Measurements from ENCODE around the gene HTRA2.
A peak's percentile ranks its signal among the peaks of the same experiment; 100 is the strongest.

The HTRA2 gene

DNA sequence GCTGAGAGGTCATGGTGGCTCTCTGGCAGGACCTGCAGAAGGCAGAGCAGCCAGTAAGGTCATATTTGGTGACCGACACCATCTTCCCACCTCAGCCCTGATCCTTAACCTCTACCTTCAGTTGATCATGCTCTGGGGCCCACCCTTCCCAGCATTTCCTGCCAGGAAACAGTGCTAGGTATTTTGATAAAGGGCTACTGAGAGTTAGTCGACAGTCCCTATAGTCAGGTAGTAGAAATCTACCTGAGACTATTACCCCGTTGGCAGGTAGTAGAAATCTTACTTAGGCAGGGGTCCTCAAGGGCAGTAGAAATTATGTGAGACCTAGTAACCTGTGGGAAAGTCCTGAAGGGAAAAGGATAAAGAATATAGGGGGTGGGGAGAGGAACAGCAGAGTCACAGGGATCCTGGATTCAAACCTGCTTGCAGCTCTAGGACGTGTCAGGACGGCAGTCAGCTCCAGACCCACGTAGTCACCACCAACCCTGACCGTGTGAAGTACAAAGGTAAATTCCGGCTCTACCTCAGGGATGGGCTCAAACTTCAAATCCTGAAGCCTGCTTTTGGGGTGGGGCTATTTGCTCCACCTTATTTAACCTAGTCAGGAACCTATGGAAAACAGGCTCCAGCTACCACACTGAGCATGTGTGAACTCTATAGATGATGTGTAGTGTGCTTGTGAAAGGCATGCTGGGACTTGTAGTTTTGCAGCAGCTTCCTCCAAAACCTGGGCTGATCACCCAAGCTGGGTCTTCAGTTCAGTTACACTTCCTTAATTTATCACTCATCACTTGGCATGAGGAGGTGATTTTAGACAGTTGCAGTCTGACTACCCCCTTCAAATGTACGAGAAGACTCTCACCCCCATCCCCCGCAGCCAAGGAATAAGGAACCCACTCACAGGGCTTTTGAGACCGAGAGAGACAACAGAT is 3.8 kb upstream of the HTRA2 start, which contains the start of gene DQX1:
TSS of gene DQX1 (minus strand) at position 515 of the 932 bp plus-strand sequence. CDS start at position 13, 502 bp downstream.
- H3K4me3 ChIP-seq (ENCODE audit: low read depth, low read length) = no peak within 1 kb of the TSS
- TF ChIP-seq, protein P1, sequence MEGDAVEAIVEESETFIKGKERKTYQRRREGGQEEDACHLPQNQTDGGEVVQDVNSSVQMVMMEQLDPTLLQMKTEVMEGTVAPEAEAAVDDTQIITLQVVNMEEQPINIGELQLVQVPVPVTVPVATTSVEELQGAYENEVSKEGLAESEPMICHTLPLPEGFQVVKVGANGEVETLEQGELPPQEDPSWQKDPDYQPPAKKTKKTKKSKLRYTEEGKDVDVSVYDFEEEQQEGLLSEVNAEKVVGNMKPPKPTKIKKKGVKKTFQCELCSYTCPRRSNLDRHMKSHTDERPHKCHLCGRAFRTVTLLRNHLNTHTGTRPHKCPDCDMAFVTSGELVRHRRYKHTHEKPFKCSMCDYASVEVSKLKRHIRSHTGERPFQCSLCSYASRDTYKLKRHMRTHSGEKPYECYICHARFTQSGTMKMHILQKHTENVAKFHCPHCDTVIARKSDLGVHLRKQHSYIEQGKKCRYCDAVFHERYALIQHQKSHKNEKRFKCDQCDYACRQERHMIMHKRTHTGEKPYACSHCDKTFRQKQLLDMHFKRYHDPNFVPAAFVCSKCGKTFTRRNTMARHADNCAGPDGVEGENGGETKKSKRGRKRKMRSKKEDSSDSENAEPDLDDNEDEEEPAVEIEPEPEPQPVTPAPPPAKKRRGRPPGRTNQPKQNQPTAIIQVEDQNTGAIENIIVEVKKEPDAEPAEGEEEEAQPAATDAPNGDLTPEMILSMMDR (IDR thresholded peaks at IDR 0.05; ENCODE audit: low read depth, low read length) = no peak

DNA sequence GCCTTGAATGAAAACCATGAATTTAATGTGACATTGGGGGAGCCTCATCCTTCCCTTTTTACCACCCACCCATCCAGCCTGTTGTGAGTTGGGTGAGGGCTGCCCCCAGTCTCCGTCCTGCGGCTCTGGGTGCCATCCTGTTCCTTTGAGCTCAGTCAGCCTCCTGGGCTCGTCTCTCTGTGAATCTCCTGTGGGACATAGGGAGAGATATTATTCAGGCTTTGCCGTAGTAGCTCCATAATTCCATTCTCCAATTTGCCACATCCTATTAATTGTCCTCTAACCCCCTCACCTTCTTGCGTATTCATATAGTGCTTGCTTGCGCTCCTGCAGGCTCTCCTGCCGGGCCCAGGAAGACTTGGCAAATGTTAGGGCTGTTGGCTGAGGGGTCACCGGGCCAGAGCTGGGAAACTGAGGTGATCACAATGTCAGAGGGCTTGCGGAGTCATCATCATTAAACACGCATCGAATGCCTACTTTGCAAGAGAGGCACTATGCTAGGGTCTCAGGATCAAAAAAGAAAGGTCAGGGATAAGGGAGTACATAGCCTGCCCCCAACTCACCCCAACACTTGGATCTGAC is 3.0 kb upstream of the HTRA2 start:
- no peak overlapping the region for H3K4me3 ChIP-seq (ENCODE audit: low read depth, low read length)
- TF ChIP-seq, protein P1 (IDR thresholded peaks at IDR 0.05; ENCODE audit: low read depth, low read length) = no peak

DNA sequence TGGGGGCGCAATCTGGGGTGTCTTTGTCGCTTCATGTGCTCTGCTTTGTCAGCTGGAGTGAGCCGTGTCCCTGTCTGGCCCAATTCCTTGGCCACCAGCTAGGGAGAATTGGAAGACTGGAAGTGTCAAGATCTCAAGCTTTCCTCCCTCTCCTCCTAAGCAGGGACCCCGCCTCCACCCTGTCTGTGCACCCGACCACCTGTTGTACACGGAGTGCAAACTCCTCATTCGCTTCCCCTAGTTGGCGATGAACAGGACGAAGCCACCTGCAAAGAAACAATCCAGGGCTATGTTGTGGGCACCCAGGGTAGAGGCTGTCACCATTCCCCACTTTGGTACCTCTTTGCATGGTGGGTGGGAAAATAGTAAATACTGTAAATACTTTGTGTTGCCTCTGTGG is 2.0 kb upstream of the HTRA2 start:
- TF ChIP-seq, protein P1 (IDR thresholded peaks at IDR 0.05; ENCODE audit: low read depth, low read length) = no peak
- no peak overlapping the region for H3K4me3 ChIP-seq (ENCODE audit: low read depth, low read length)

DNA sequence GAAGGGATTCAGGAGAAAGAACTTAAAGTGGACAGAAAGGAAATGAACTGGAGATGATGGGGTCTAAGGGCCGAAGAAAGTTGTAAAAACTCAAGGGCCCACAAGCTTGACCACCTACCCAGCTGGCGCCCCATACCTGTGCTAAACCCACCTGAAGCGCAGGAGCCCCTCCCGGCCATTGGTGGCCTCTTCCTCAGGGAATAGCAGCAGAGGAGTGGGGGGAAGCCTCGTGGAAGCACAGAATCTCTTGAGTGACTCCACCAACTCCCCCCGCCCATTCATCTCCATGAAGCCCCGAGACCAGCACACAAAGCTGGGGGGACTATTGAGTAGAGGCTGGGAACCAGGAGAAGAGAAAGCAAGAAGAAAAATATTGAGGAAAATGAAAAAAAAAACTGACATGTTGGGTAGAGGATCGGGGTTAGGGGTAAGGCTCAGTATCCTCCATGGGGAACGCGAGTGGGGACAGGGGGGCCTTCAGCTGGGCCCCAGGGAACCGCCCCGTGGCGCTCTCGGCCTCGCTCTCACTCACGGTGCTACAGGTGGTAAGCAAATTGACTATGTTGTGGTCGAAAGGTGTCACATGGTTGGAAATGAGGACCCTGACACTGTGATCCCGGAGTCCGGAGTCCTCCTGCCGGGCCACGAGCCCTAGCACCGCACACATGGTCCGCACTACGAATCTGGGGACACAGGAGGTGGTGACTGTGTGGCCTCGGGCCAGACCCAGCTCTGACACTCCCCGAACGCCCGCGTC is 955 bp upstream of the HTRA2 start:
- peak overlapping the region; percentile 99 for H3K4me3 ChIP-seq (ENCODE audit: low read depth, low read length)
- TF ChIP-seq, protein P1 (IDR thresholded peaks at IDR 0.05; ENCODE audit: low read depth, low read length) = no peak

GRCh38 chr2:74530239-74531187 is 780 bp downstream of the HTRA2 start:
- TF ChIP-seq, protein P1 (IDR thresholded peaks at IDR 0.05; ENCODE audit: low read depth, low read length) = no peak
- peak overlapping the region; percentile 99 for H3K4me3 ChIP-seq (ENCODE audit: low read depth, low read length)

DNA sequence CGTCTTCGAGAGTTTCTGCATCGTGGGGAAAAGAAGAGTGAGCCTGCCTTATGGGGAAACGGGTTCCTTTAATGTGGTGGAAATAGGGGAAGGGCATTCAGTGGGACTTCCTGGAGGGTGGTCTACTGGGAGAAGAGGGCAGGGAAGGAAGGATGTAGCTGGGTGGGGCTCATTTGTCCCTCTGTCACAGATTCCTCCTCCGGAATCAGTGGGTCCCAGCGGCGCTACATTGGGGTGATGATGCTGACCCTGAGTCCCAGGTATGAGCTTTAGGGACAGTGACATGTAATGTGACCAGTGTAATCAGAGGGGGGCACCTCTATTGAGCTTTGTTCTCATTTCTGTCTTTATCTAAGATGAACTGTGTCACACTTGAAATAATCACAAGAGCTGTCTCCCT is 1.9 kb downstream of the HTRA2 start:
- H3K4me3 ChIP-seq (ENCODE audit: low read depth, low read length) = no peak overlapping the region
- TF ChIP-seq, protein P1 (IDR thresholded peaks at IDR 0.05; ENCODE audit: low read depth, low read length) = no peak
